Non-pigmented ciliary epithelial cell (primary cell): ENCODE data around the gene CCT6B.
"Not testable (repeated sequence)": the region's sequence is repeated elsewhere in the genome, so short reads cannot be mapped to it uniquely, and the experiment has no call there.

ENCODE experiments used
- DNase-seq: peaks from one replicate; pipeline ENCODE4 v3.0.0-alpha.2; 2010; ENCODE audit warnings: low read depth

Gene CCT6B

GRCh38 chr17:34980681-34981537, 19.6 kb upstream of the CCT6B start:
- no peak for DNase-seq

DNA sequence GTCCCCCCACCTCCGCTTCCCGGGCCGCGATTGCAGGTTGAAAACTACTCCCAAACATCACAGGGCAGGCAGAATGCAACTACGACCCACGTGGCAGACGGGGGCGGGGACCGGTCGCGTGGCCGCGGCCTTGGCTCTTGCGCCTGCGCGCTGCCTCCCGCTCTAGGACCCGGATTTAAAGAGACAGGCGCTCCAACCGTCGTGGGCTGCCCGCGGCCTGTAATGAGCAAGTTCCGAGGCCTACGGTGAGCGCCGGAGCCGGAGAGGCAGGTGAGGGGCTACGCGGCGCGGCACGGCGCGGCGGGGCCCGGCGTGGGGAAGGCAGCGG, 19.1 kb upstream of the CCT6B start, which contains the start of gene LIG3:
Gene LIG3 (plus strand): TSS at position 160 of the 328 bp plus-strand sequence. CDS start 2,494 bp downstream, outside the sequence.
- DNase-seq: peak; percentile 64

GRCh38 chr17:34979650-34980352, 18.5 kb upstream of the CCT6B start:
- DNase-seq: no peak

GRCh38 chr17:34979153-34979552, 17.9 kb upstream of the CCT6B start:
- no peak for DNase-seq

- no peak for DNase-seq
Measured at GRCh38 chr17:34974794-34975785, 13.8 kb upstream of the CCT6B start.

DNA sequence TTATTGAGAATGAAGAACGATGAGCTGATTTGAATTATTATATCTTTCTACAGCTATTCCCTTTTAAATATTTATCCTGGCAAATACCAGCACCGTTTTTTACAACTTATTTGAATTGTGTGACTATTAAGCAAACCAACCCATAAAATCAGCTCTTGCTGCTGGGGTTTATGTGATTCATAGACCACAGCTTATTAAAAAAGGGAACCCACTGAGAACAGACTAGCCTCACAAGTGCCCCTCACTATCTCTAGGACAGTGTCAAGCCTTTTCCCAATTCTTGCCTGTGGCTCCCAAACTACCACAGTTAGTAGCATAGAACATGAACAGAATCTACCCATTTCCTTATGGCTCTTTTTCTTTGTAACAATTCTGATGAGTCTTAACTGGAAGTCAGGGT, 12.9 kb upstream of the CCT6B start:
- no peak for DNase-seq

GRCh38 chr17:34958438-34958837, 2.8 kb downstream of the CCT6B start:
- DNase-seq: no peak

GRCh38 chr17:34950780-34951179, 10.5 kb downstream of the CCT6B start:
- DNase-seq: not testable (repeated sequence)

DNA sequence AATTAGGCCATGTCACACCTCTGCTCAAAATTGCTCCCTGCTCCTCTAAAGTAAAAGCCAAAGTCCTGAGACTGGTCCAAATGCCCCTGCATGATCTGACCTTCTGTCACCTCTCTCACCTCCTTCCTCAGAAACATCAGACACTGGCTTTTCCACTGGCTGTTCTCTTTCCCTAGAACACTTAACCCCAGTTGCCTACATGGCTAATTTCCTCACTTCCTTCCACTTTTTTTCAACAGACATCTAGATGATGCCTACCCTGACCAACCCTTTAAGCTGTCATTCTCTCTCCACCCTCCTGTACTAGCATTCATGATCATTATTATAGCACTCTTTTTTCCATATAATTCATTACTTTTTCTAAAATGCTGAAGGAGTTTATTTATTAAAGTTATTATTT, 31.0 kb downstream of the CCT6B start:
- DNase-seq: no peak

DNA sequence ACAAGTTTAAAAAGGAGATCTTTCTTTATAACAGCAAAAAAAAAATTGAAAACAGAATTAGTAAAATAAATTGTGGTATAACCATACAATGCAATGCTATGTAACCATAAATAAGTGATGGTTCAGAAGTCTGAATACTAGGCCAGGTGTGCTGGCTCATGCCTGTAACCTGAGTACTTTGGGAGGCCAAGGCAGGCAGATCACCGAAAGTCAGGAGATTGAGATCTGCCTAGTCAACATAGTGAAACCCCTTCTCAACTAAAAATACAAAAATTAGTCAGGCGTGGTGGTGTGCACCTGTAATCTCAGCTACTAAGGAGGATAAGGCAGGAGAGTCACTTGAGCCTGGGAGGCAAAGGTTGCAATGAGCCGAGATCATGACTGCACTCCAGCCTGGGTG, 34.6 kb downstream of the CCT6B start:
- DNase-seq: no peak

- no peak for DNase-seq
Measured at GRCh38 chr17:34920676-34921075, 40.6 kb downstream of the CCT6B start.

GRCh38 chr17:34917381-34917780, 43.9 kb downstream of the CCT6B start:
- no peak for DNase-seq

GRCh38 chr17:34916120-34916519, 45.1 kb downstream of the CCT6B start:
- DNase-seq: no peak

GRCh38 chr17:34913001-34913400, 48.3 kb downstream of the CCT6B start:
- no peak for DNase-seq

DNA sequence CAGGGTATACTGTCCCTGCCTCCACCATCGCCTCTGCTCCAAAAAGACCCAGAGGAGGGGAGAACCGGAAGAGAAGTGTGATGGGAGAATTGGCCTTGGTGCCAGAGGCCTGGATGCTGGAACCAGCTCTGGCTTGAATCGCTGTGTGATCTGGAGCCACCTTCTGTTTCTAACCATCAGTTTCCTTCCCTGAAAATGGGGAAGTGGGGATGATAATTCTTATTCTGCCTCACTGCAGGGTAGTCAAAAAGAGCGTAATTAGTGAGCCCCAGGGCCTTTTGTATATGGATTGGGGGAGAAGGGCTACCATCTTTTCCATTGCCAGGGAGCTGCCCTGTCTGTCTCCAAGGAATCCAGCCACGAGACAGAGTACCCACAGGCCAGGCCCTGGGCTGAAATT, 52.2 kb downstream of the CCT6B start:
- no peak for DNase-seq

- DNase-seq: no peak
Measured at GRCh38 chr17:34902831-34903547, 58.3 kb downstream of the CCT6B start.

GRCh38 chr17:34899643-34900291, 61.5 kb downstream of the CCT6B start:
- DNase-seq: no peak

- no peak for DNase-seq
Measured at GRCh38 chr17:34895383-34895782, 65.9 kb downstream of the CCT6B start.

GRCh38 chr17:34894964-34895363, 66.3 kb downstream of the CCT6B start:
- DNase-seq: no peak

GRCh38 chr17:34892461-34893249, 68.6 kb downstream of the CCT6B start:
- no peak for DNase-seq
